Measurements from ENCODE around the gene IL18R1.

GRCh38 chr2:102438578-102438977, 83.0 kb downstream of the IL18R1 start:
- TF ChIP-seq CTCF (IDR thresholded peaks at IDR 0.05) (no peak), POLR2A (IDR thresholded peaks at IDR 0.05) (no peak)
